CD14-positive monocyte (primary cell): ENCODE measurements around the gene BTBD10. TPM values are rescaled to one million over a fixed set of nuclear protein-coding genes. Genes with fewer than 3 reads are reported as not detected.

ENCODE experiments used
- DNase-seq, 3 donors: peaks; one replicate each; pipeline ENCODE4 v3.0.0-alpha.2; 2011 to 2022
- H2AFZ ChIP-seq: 2 replicates; pipeline ENCODE4 v1.6.0; 2012; ENCODE audit warnings: mild to moderate bottlenecking, low read depth, low read length, inconsistent platforms; ENCODE audit not compliant: insufficient read depth, poor library complexity, severe bottlenecking
- H3K27ac ChIP-seq, 2 donors: 1 replicate in 1 of 2; 2 replicates in 1 of 2; pipeline ENCODE4 v1.5.1; 2012 to 2013; ENCODE audit warnings: low read length in 2 of 2, control low read depth in 1 of 2, inconsistent platforms in 1 of 2, low read depth in 1 of 2, mild to moderate bottlenecking in 1 of 2
- H3K27me3 ChIP-seq, 2 donors: one replicate each; pipeline versions ENCODE4 v1.6.0 to v1.6.1; 2011 to 2013; ENCODE audit warnings: low read length in 2 of 2; ENCODE audit not compliant: control insufficient read depth in 2 of 2, insufficient read depth in 2 of 2
- H3K36me3 ChIP-seq, 2 donors: replicated peaks in 1 of 2; 1 replicate in 1 of 2; 2 replicates in 1 of 2; pipeline versions ENCODE4 v1.5.1 to v1.6.1; 2012 to 2013; ENCODE audit warnings: low read length in 2 of 2, control low read depth in 1 of 2, inconsistent platforms in 1 of 2, mild to moderate bottlenecking in 1 of 2; ENCODE audit not compliant: insufficient read depth in 2 of 2, control insufficient read depth in 1 of 2
- H3K4me1 ChIP-seq, 2 donors: 1 replicate in 1 of 2; 2 replicates in 1 of 2; pipeline versions ENCODE4 v1.5.1 to v1.6.1; 2012 to 2013; ENCODE audit warnings: low read length in 2 of 2, control low read depth in 1 of 2, inconsistent platforms in 1 of 2, mild to moderate bottlenecking in 1 of 2, moderate library complexity in 1 of 2; ENCODE audit not compliant: insufficient read depth in 2 of 2, control insufficient read depth in 1 of 2
- H3K4me2 ChIP-seq: replicated peaks from 2 replicates; pipeline ENCODE3; 2012; ENCODE audit warnings: low read length, moderate library complexity, mild to moderate bottlenecking; ENCODE audit not compliant: poor library complexity, severe bottlenecking; ENCODE audit errors: extremely low read depth
- H3K4me3 ChIP-seq, 3 experiments: fragments of 200-600 bp in 1 of 3; sonication (generic) in 1 of 3; replicated peaks in 1 of 3; 1 replicate in 2 of 3; 2 replicates in 1 of 3; pipeline ENCODE4 v1.5.1; 2011 to 2013; ENCODE audit warnings: low read length in 3 of 3, mild to moderate bottlenecking in 3 of 3, control low read depth in 2 of 3, low read depth in 2 of 3, inconsistent platforms in 1 of 3, moderate library complexity in 1 of 3
- H3K79me2 ChIP-seq: 2 replicates; pipeline ENCODE4 v1.6.0; 2012; ENCODE audit warnings: mild to moderate bottlenecking, control low read depth, inconsistent platforms, low read length, moderate library complexity; ENCODE audit not compliant: insufficient read depth
- H3K9ac ChIP-seq: 2 replicates; pipeline ENCODE4 v1.6.0; 2017; ENCODE audit warnings: low read length, mild to moderate bottlenecking; ENCODE audit not compliant: insufficient read depth, poor library complexity, severe bottlenecking
- H3K9me3 ChIP-seq, 2 donors: replicated peaks in 1 of 2; 1 replicate in 1 of 2; 2 replicates in 1 of 2; pipeline versions ENCODE4 v1.5.1 to v1.6.1; 2012 to 2013; ENCODE audit warnings: low read length in 2 of 2, control low read depth in 1 of 2; ENCODE audit not compliant: control insufficient read depth in 1 of 2, insufficient read depth in 1 of 2
- H4K20me1 ChIP-seq: 2 replicates; pipeline ENCODE4 v1.6.0; 2012; ENCODE audit warnings: mild to moderate bottlenecking, low read length, control low read depth, moderate library complexity; ENCODE audit not compliant: insufficient read depth
- H3K27ac Mint-ChIP-seq, 7 donors: one replicate each; pipeline ENCODE4 v1.8.0; 2020; ENCODE audit warnings: mild to moderate bottlenecking in 7 of 7, mixed read lengths in 7 of 7, moderate library complexity in 6 of 7, inconsistent platforms in 2 of 7
- H3K27me3 Mint-ChIP-seq, 3 donors: one replicate each; pipeline ENCODE4 v1.8.0; 2021 to 2022; ENCODE audit warnings: low read depth in 3 of 3, mild to moderate bottlenecking in 3 of 3, mixed read lengths in 3 of 3, moderate library complexity in 3 of 3, inconsistent platforms in 1 of 3
- H3K36me3 Mint-ChIP-seq, 2 donors: one replicate each; pipeline ENCODE4 v1.8.0; 2020; ENCODE audit warnings: mixed read lengths in 2 of 2, inconsistent platforms in 1 of 2, mild to moderate bottlenecking in 1 of 2
- H3K4me1 Mint-ChIP-seq: one replicate; pipeline ENCODE4 v1.8.0; 2020; ENCODE audit warnings: mild to moderate bottlenecking, mixed read lengths
- H3K4me3 Mint-ChIP-seq, 2 donors: one replicate each; pipeline ENCODE4 v1.8.0; 2020; ENCODE audit warnings: mild to moderate bottlenecking in 2 of 2, mixed read lengths in 2 of 2, moderate library complexity in 1 of 2
- H3K9me3 Mint-ChIP-seq, 7 donors: one replicate each; pipeline ENCODE4 v1.8.0; 2020 to 2022; ENCODE audit warnings: mixed read lengths in 7 of 7, mild to moderate bottlenecking in 6 of 7, moderate library complexity in 6 of 7, inconsistent platforms in 2 of 7
- WGBS: methylation state at CpG from one replicate; pipeline ENCODE4 v1.1.5; 2013; ENCODE audit warnings: missing lambda C conversion rate; ENCODE audit not compliant: insufficient coverage; 5-methylcytosine and 5-hydroxymethylcytosine counted together
- intact Hi-C, 2 donors: fragments of 100-400 bp; cut with micrococcal nuclease; formaldehyde crosslinking; loops; one replicate each; pipeline versions ENCODE4 v1.15.0 to v1.15.1; 2023
- polyA plus RNA-seq, 3 donors: library from polyadenylated mRNA; depleted of rRNA in 1 of 3; unstranded in 2 of 3; stranded (reverse) in 1 of 3; fragments of 300-500 nt in 2 of 3; fragments of >200 nt in 1 of 3; fragmentation: Illumina TruSeq in 2 of 3; gene quantifications; 1 replicate in 2 of 3; 2 replicates in 1 of 3; pipeline ENCODE4 v1.2.3, GENCODE V29; 2012 to 2021
- TF ChIP-seq, protein P1 (sequence below): fragments of 200-600 bp; IDR thresholded peaks from one replicate; pipeline ENCODE4 v1.8.0; 2022; ENCODE audit warnings: antibody characterized with exemption, mild to moderate bottlenecking

Gene BTBD10
- polyA plus RNA-seq, 3 donors, result 9.6 to 19.8 (median 13.8) TPM

DNA sequence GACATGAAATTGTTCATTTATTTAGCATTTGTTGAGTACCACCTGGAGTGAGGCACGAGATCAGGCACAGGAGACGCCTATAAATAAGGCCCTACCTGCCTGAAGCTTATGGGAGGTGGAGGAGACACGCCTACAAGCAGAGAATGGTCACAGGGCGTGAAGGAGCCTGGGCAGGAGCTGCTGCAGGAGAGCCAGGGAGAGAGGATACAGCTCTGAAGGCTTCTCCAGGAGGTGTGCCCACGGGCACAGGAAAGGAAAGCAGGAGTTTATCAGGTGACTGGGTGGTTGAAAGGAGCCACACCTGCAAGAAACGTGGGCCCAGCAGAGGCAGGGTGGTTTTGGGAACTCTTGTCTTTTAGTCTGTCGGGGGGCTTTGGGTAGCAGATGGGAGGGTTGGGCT lies 115.1 kb downstream of the BTBD10 start:
- no peak overlapping the region for H3K27ac ChIP-seq
- no peak overlapping the region for H3K4me3 ChIP-seq
- H3K9me3 ChIP-seq, result no peaks in the 10 kb centered on the region
- H2AFZ ChIP-seq, result no peak overlapping the region
- H3K9ac ChIP-seq, result peak overlapping the region; percentile 15
- 56% methylated on average over 7 of the region's 7 CpGs for WGBS
- peaks cover 28 to 62% of the 10 kb centered on the region in 2 donors for H3K36me3 ChIP-seq
- no peaks in the 10 kb centered on the region for H3K9me3 Mint-ChIP-seq
- peaks cover 5 to 8% of the 10 kb centered on the region in 2 donors for H3K4me1 ChIP-seq
- peaks cover 55 to 57% of the 10 kb centered on the region in 2 donors for H3K36me3 Mint-ChIP-seq
- intact Hi-C loops, result loop anchor here in 1 of 2 donors (10.0 kb wide), 1 partner anchor 163 kb away; no protein-coding TSS in a partner anchor
- H3K27me3 Mint-ChIP-seq, result peaks cover 0 to 8% (median 0%) of the 10 kb centered on the region in 3 donors
- TF ChIP-seq, protein P1, sequence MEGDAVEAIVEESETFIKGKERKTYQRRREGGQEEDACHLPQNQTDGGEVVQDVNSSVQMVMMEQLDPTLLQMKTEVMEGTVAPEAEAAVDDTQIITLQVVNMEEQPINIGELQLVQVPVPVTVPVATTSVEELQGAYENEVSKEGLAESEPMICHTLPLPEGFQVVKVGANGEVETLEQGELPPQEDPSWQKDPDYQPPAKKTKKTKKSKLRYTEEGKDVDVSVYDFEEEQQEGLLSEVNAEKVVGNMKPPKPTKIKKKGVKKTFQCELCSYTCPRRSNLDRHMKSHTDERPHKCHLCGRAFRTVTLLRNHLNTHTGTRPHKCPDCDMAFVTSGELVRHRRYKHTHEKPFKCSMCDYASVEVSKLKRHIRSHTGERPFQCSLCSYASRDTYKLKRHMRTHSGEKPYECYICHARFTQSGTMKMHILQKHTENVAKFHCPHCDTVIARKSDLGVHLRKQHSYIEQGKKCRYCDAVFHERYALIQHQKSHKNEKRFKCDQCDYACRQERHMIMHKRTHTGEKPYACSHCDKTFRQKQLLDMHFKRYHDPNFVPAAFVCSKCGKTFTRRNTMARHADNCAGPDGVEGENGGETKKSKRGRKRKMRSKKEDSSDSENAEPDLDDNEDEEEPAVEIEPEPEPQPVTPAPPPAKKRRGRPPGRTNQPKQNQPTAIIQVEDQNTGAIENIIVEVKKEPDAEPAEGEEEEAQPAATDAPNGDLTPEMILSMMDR, result no peak
- H3K27me3 ChIP-seq, result no peaks in the 10 kb centered on the region
- no peak overlapping the region for H3K4me3 Mint-ChIP-seq
- no peak overlapping the region for H3K4me2 ChIP-seq
- peaks cover 88% of the 10 kb centered on the region for H4K20me1 ChIP-seq
- DNase-seq, result no peak
- peaks cover 16% of the 10 kb centered on the region for H3K4me1 Mint-ChIP-seq
- H3K27ac Mint-ChIP-seq, result peak overlapping the region in 2 of 7 donors; percentile 32 to 82
- H3K79me2 ChIP-seq, result peaks cover 8% of the 10 kb centered on the region

DNA sequence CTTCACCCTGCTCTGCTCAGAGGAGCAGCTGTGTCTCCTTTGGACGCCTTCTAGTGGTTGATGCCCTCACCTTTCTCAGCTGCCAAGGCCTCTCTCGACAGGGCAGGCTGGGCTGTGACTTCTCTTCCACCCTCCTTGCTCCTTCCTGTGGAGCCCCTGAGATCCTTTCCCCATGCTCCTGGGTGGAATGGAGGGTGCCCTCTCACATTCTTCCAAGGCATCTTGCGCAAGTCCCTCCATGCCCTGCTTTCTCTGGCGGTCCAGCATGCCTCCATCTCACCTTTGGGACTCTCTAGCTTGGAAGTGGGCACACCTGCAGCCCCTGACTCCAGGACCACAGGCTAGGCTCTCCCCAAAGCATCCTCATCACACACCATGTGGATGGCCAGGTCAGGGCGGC lies 116.6 kb downstream of the BTBD10 start:
- no peak overlapping the region for H3K4me3 Mint-ChIP-seq
- H3K9me3 Mint-ChIP-seq, result no peaks in the 10 kb centered on the region
- peaks cover 89% of the 10 kb centered on the region for H4K20me1 ChIP-seq
- H3K79me2 ChIP-seq, result peaks cover 8% of the 10 kb centered on the region
- TF ChIP-seq, protein P1, result no peak
- H3K36me3 ChIP-seq, result peaks cover 24 to 58% of the 10 kb centered on the region in 2 donors
- peaks cover 16% of the 10 kb centered on the region for H3K4me1 Mint-ChIP-seq
- no peaks in the 10 kb centered on the region for H3K9me3 ChIP-seq
- no peak overlapping the region for H3K4me2 ChIP-seq
- peaks cover 5 to 8% of the 10 kb centered on the region in 2 donors for H3K4me1 ChIP-seq
- H3K27ac ChIP-seq, result no peak overlapping the region
- H3K36me3 Mint-ChIP-seq, result peaks cover 47 to 50% of the 10 kb centered on the region in 2 donors
- DNase-seq, result no peak
- intact Hi-C loops, result loop anchor here in 1 of 2 donors (10.0 kb wide), 1 partner anchor 162 kb away; no protein-coding TSS in a partner anchor
- peaks cover 0 to 4% (median 0%) of the 10 kb centered on the region in 3 donors for H3K27me3 Mint-ChIP-seq
- peak overlapping the region in 1 of 7 donors; percentile 78 for H3K27ac Mint-ChIP-seq
- no peak overlapping the region for H3K9ac ChIP-seq
- 100% methylated on average over 4 of the region's 5 CpGs for WGBS
- no peaks in the 10 kb centered on the region for H3K27me3 ChIP-seq
- no peak overlapping the region for H3K4me3 ChIP-seq
- no peak overlapping the region for H2AFZ ChIP-seq
